ENCODE measurements around the gene TRIM36.

The TRIM36 gene

DNA sequence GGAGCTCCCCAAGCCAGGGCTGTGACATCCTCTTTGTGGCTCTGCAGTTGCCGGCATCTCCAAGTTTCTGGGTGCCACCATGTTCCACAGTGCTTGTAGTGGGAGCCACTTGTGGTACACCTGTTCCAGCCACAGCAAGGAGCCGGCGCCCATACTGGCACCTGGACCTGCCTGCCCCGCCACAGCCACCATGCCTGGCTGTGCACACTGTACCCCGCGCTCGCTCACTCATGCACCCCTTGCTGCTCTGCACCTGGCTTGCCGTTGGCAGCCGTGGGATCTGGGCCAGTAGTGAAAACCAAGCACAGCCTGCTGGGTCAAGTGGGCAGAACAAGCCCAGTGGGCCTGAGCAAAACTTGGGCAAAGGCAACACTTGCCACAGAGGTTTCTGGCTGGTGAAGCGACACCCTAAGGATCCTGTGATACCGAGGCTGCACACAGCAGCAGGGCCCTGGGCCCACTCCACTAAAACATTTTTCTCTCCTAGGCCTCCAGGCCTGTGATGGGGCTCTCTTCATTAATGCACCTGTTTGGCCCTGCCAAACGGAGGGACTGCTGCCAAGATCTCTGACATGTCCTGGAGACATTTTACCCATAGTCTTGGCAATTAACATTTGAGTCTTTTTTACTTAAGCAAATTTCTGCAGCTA is 2.8 kb downstream of the TRIM36 start:
- DNase-seq, result no peak

DNA sequence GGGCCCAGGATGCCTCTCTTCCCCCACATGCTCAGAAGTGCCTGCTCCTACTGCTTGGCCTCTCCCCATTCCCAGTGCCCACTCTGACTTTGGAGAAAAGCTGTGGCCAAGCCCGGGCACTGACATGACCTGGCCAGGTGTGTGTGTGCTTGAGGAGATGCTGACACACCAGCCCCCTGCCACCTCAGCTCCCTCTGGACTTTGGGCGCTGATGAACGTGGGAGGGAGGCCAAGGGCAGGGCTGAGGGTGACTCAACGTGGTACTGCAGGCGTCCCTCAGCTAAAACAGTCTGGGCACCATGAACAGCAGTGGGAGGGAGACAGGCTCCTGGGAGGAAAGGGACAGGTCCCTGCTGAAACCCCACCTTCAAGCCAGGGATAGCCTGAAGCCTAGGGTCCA is 3.9 kb downstream of the TRIM36 start:
- no peak for DNase-seq

DNA sequence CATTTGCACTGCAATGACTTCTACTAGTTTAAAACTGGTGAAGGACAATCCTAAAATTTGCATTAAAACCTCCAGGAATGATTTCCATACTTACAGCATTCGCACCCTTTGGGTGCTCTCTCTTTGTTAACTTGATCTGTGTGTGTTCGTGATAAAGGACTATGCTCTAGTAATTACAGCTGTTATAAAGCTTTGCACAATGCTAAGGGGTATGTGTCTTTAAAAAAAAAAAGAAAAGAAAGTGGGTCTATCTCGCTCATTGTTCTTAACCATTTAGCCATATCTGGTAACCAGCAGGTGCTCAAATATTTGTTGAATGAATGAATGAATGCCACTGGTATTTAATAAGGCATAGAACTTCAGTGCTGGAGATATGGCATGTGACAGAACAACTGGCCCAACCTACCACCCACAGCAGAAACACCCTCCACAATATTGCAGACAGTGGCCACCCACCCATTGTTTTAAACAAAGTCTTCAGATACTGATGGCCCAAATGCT is 8.7 kb downstream of the TRIM36 start:
- no peak for DNase-seq

DNA sequence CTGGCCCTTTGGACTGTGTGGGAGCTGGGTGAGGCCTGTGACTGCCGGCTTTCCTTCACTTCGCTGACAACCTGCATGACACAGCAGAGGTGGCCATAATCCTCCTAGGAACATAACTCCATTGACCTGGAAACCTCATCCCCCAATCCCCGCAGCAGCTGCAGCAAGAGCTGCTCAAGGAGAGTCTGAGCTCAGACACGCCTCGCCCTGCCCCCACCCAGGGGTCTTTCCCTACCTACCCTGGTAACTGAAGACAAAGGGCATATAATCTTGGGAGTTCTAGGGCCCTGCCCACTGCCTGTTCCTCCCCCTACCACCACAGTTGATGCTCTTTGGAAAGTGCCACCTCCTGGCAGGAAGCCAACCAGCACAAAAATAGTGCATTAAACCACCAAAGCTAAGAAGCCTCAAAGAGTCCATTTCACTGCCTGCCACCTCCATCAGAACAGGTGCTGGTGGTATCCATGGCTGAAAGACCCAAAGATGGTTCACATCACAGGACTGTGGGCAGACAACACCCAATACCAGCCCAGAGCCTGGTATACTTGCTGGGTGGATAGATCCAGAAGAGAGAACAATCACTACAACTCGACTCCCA is 18.4 kb downstream of the TRIM36 start:
- DNase-seq, result no peak

DNA sequence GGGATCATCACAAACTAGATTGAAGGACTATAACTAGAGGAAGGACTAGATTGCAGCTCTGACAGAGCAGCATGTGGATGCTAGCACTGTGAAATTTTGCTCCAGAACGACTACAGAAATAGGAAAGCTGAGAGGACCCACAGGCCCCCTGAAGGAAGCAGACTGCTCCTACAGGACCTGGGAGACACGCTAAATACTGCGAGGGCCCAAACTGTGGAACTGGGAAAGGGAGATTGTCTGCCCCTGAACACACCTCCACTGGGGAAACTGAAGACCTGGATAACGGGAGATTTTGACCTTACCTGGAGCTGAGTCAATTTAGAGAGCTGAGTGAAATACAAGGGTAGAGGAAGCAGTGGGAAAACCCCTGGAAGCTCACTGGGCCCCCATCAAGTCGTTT is 19.2 kb downstream of the TRIM36 start:
- no peak for DNase-seq

DNA sequence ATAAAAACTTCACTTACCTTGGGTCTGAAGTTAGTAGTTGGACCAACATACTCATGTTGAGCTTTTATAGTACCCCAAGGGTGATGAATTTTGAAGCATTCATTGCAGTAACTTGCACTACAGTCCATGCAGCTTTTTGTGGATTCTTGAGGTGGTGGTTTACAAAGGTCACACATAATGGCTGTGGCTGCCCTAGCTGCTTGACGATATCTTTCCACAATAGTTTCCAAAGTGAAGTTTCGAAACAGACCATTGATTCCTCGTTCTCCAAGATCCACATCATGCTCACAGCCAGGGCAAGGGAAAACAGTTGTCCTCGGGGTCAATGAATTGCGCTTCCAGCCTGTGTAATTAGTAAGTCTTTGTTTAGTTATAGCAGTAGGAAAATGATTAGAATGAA is 22.7 kb downstream of the TRIM36 start:
- DNase-seq, result no peak

DNA sequence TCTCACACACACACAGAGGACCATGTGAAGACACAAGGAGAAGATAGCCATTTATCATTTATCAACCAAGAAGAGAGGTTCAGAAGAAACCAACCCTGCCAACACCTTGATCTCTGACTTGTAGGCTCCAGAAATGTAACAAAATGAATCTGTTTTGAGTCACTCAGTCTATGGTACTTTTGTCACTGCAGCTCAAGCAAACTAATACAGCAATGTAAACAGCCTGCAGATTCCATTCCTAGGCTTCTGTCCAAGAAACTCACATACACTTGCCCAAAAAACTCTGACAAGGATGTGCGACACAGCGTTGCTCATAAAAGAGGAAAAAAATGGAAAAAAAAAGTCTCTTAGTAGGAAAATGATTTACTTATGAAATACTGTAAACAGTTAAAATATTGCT is 33.4 kb downstream of the TRIM36 start:
- no peak for DNase-seq

DNA sequence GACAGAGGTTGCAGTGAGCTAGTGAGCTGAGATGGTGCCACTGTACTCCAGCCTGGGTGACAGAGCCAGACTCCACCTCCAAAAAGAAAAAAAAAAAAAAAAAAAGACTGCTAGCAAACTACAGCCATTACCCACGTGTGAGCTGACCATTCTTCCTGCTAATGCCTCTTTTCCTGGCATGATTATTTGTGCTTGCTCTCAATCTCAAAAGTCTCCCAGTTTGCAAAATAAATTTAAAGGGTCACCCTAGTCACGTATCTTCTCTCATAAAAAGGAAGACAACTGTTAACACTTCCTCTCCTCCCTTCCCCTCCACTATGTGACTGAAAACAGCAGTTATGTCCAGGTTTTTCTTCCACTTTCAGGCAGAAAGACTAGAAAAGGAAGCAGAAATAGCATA is 37.2 kb downstream of the TRIM36 start:
- DNase-seq, result no peak

DNA sequence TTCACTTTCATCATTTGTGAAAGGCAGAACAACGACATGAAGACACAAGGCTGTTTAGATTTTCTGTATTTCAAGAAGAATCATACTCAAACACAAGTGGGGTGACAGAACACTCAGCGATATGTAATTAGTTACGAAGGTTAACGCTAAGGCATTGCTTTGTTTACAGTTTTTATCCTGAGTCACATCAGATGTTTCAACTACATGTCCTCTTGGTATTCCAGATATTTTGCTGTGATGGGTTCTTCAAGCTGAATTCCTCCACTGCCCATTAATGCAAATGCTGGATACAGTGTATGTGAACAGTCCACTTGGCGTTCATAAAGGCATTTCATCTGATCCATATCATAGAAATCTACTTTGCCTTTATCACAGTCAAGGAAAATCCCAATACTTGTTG is 43.4 kb downstream of the TRIM36 start:
- no peak for DNase-seq

DNA sequence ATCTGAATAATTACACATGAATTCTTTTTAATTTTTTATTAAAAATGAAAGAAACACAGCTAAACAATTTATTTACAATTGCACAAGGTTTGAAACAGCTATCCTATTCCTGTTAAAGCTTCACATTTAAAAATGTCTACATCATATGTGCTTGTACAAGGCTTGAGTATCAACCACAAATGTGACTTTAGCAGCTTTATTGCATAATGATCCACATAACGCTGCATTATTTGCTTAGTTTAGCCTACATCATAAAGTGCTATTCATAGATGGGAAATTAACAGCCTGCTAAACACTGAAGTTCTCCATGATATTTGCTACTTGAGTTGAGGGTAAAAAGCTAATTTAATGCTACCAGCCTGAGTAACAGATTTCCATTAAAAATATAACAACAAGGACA is 45.0 kb downstream of the TRIM36 start:
- no peak for DNase-seq

DNA sequence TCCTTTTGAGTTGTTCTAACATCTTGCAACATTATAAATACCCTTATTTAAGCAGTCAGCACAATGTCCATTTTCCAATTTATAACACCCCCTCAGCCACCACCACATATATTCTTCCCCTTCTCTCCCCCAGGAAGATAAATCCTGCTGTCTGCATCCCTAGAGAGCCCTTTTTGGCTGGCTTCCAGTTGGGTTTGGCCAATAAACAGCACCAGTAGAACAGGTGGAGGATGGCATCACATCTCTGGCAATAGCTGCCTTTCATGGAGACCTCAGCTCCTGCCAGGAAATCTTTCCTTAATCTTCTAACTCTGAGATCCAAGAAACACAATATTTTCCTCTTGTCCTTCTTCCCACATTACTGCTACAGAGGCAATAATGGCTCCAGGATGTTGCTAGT is 53.7 kb downstream of the TRIM36 start:
- no peak for DNase-seq

DNA sequence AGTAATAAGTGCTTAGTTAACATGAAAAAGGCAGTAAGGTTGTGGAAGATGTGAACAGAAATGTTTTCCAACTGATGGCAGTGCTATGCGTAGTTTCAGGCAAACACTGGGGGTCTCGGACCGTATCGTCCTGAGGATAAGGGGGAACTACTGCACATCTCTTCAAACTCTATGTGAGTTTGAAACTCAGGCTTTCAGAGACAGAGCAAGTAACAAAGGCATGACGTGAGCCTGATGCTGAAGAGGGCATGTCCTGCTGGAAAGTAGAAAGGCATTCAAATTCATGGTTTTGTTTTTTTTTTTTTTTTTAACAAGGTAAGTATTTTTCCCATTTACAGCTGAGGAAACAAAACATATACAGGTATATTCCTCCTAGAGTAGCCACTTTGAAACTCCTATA is 59.9 kb downstream of the TRIM36 start:
- no peak for DNase-seq

DNA sequence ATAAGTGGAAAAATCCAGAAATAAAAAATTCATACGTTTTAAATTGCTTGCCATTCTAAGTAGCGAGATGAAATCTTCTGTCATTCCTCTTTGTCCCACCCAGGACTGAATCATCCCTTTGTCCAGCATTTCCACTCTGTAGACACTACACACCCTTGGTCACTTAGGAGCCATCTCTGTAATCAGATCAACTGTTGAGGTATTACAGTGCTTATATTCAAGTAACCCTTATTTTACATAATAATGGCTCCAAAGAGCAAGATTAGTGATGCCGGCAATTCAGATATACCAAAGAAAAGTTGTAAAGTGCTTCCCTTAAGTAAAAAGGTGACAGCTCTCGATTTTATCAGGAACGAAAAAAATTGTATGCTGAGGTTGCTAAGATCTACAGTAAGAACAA is 60.4 kb downstream of the TRIM36 start:
- no peak for DNase-seq

DNA sequence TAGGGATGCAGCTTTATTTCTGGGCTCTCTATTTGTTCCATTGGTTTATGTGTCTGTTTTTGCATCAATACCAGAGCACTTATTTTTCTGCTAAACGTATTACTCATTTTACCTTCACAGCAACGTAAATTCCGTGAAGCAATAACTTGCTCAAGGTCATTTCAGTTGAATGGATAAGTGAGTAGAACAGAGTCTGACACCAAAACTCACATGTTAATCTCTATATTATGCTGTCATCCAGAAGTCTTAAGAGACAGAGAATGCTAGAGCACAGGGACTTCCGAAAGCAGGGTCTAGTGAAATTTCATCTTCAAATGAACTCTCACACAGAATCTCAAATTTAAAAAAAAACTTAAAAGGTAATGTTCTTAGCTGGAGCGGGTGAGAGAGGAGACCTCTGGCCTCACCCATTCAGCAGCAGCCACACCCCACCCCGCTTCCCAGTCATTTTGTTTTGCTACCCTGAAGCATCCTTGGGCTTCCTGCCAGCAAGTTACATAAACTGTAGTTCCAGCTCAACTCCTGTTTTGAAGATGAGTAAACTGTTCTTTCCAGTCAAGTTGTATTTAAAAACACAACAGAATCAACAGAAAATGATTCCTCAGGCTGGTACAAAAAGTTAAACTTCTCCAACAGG is 69.3 kb downstream of the TRIM36 start:
- DNase-seq, result no peak

DNA sequence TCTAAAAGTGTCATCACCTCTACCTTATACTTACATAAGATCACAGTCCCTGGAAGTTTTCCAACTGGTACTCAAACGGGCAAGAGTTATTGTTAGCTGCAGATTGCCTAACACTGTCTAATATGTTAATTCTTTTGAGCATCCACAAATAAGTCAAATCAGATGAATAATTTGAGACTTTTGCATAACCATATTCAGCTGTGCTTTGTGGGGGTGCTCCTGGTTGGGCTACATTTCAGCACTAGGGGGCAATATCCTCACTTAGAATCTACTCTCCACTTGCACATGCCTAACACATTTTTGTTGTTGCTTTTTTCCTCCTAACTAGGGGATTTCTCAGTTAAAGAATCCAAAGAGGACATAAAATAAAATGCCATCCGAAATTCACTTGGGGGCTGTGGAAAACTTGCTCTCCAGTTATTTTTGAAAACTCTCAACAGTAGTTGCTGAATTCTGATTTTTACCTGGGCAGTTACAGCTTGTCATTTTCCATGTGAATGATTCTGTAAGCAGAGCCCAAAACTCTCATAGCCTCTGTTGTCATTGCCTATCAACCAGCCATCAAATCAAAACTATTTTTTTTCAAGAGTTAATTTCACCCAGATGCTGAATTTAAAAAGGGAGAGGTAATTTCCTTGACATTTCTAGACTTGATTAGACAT is 71.5 kb downstream of the TRIM36 start:
- peak in 1 of 2 experiments; percentile 52 for DNase-seq

DNA sequence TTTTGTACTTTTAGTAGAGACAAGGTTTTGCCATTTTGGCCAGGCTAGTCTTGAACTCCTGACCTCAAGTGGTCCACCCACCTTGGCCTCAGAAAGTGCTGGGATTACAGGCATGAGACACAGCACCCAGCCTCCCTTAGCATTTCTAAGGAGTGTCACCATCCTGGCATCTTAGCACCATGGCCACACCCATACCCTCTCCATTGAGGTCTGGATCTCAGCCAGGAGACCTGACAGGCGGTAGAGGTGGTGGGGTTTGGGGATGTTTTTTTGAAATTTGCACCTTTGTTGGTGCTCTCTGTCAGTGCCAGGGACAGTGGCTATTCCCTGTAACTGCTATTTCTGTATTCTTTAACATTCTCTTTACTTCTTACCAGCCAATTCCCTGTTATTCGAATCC is 72.5 kb downstream of the TRIM36 start:
- DNase-seq, result no peak

DNA sequence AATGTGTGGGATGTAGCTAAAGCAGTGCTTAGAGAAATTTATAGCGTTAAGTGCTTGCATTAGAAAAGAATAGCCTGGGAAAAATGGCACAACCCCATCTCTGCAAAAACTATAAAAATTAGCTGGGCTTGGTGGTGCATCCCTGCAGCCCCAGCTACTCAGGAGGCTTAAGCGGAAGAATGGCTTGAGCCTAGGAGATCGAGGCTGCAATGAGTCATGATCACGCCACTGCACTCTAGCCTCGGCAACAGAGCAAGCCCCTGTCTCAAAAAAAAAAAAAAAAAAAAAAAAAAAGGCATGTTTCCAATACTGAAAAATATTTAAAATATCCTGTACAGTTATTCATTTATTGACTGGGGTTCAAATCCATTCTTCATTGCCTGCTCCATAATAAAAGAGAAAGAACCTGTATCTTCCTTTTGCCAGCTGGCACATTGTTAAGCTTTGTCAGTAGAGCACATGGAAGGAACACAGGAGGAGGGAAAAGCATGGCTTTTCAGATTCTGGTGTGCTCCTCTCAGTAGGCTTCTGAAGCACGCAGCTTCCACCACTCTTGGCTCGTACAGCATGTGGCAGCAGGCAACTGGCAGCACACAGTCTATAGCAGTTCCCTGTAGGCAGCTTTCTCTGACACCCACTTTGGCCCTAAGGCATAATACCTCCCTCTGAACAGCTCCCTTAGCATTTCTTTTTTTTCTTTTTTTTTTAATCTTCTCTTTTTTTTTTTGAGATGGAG is 73.5 kb downstream of the TRIM36 start:
- no peak for DNase-seq

DNA sequence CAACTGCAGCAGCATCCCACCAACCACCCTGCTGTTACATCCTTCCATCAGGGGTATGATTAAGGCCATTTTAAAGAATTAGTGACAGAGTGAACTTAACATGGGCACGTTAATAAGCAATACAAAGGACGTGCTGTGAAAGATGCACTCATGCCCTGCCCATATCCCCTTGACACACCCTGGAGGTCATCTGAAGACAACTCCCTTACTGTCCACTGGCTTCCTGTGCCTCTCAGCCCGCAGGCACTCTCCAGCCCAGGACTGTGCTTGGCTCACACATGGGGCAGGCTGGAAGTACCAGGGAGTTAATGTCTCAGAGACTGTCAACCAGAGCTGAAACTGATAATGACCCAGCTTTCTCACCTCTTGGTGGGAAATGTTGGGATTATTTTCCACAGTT is 81.8 kb downstream of the TRIM36 start:
- no peak for DNase-seq

DNA sequence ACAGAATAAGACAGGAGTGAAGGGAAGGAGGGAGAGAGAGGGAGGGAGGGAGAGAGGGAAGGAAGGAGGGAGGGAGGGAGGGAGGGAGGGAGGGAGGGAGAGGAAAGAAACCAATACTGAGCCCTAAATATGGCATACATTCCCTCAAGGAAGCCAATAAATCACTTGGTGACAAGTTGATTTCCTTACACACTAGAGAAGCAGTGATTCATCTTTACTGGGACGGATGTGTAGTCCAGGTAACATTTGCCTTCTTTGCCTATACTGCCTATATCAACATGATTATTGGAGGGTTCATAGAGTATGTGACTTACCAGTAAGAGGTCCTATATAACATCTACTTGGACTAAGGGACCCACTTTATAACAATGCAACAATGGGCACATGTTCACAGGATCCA is 83.2 kb downstream of the TRIM36 start:
- no peak for DNase-seq

DNA sequence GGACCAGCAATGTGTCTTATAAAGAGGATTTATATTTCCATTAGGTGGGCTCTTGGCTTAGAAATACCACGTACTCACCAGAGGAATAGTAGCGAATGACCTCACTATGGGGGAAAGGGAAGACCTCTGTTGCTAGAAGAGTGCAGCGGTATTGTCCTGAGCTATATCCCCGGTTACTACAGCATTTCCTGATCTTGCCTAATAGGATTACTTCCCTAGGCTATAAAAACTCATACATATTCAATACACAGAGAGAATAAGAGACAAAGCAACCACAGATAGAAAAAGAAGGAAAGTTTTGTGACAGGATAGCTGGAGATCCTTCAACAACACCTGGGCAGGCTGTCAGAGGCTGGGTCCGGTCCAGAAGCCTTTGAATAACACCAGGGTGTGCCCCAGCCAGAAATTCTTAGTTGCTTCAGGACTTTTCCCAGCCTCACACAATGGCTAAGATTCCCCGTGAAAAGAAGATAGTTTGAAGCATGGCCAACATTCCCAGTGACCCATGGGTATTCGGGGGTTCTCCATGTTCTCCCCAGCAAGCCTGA is 85.4 kb downstream of the TRIM36 start:
- DNase-seq, result no peak

DNA sequence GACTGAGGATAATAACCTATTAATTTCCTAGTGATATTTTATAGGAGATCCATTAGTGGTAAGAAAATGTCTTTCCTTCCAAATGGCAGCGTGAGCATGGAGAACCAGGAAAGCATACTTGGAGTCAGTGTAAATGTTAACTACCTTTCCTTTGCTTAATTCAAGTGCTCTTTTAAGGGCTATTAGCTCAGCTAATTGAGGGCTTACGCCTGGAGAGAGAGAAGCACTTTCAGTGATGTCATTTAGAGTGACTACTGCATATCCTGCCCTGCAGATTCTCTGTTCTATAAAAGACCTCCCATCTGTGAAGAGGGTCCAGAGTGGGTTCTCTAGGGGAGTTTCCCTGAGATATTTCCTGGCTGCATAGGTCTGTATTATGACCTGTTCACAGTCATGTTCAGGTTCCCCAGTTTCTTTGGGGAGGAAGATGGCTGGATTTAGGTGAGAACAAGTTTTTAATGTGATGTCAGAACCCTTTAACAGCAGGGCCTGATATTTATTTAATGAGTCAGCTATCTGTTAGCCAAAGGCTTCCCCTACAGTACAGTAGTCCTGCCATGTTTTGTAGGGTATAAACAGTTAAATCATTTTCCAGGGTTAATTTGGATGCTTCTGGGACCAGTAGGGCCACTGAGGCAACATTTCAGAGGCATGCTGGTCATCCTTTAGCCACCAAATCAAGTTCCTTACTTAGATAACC is 89.6 kb downstream of the TRIM36 start:
- DNase-seq, result no peak
